NB4 (cell line): ENCODE measurements around the gene SPEG.

ENCODE experiments used
- DNase-seq: peaks from one replicate; pipeline ENCODE4 v3.0.0; 2010; ENCODE audit warnings: low read depth
- H3K4me3 ChIP-seq: one replicate; pipeline ENCODE4 v1.5.1; 2011; ENCODE audit warnings: mild to moderate bottlenecking, low read depth, low read length, moderate library complexity
- MYC ChIP-seq: IDR thresholded peaks from 2 replicates; pipeline ENCODE4 v1.6.1; 2011; ENCODE audit warnings: low read depth, low read length
- POLR2A ChIP-seq: IDR thresholded peaks from 2 replicates; pipeline ENCODE4 v1.6.1; 2011; ENCODE audit warnings: mild to moderate bottlenecking; ENCODE audit not compliant: insufficient read length; ENCODE audit errors: extremely low read depth
- TF ChIP-seq, protein P1 (sequence below): IDR thresholded peaks from one replicate; pipeline ENCODE4 v1.5.1; 2012; ENCODE audit warnings: low read depth, low read length
- TF ChIP-seq, protein P2 (sequence below): IDR thresholded peaks from 2 replicates; pipeline ENCODE4 v1.6.1; 2011; ENCODE audit warnings: low read depth, low read length

The SPEG gene

DNA sequence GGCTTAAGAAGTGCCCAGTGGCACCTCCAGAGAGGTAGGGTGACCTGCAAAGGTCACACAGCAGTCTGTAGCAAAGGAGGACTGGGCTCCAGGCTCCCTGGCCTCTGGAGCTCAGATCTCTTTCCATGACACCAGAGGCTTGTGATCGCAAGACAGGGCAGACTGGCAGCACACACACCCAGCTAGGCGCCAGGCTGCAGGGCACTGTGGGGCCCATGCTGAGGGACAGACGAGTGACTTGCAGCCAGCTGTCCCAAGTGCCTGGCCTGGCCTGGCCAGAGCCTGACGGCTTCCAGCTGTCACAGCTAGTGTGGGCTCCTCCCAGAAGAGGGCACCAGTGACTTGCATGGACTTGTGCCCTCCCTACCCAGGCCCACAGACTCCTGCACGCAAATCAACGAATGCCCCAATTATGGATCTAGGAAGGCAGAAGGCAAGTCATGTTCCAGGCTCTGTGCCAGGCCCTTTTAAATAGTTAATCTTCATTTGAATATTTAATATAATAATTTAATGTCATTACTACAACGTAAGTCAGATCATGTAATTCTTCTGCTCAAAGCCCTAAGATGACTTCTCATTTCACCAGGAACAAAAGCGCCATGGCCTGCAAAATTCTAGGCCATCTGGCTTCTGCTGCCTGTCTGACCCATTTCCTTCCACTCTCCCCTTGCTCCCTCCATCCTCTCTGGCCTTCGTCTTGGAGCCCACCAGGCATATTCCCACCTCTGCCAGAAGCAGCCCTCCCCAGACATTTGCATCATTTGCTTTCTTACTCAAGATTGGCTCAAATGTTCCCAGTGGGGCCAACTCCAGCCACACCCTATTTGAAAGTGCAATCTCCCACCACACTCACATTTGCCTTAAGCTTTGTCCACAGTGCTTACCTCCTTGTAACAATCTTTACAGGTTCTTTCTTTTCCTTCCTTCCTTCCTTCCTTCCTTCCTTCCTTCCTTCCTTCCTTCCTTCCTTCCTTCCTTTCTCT, 3.7 kb upstream of the SPEG start:
- TF ChIP-seq, protein P1, sequence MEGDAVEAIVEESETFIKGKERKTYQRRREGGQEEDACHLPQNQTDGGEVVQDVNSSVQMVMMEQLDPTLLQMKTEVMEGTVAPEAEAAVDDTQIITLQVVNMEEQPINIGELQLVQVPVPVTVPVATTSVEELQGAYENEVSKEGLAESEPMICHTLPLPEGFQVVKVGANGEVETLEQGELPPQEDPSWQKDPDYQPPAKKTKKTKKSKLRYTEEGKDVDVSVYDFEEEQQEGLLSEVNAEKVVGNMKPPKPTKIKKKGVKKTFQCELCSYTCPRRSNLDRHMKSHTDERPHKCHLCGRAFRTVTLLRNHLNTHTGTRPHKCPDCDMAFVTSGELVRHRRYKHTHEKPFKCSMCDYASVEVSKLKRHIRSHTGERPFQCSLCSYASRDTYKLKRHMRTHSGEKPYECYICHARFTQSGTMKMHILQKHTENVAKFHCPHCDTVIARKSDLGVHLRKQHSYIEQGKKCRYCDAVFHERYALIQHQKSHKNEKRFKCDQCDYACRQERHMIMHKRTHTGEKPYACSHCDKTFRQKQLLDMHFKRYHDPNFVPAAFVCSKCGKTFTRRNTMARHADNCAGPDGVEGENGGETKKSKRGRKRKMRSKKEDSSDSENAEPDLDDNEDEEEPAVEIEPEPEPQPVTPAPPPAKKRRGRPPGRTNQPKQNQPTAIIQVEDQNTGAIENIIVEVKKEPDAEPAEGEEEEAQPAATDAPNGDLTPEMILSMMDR, result no peak
- TF ChIP-seq, protein P2, sequence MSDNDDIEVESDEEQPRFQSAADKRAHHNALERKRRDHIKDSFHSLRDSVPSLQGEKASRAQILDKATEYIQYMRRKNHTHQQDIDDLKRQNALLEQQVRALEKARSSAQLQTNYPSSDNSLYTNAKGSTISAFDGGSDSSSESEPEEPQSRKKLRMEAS, result 0 out of 2 replicates have a peak, but pooled peaks have one; percentile 10
- no peak overlapping the region for H3K4me3 ChIP-seq
- DNase-seq, result peak; percentile 63

DNA sequence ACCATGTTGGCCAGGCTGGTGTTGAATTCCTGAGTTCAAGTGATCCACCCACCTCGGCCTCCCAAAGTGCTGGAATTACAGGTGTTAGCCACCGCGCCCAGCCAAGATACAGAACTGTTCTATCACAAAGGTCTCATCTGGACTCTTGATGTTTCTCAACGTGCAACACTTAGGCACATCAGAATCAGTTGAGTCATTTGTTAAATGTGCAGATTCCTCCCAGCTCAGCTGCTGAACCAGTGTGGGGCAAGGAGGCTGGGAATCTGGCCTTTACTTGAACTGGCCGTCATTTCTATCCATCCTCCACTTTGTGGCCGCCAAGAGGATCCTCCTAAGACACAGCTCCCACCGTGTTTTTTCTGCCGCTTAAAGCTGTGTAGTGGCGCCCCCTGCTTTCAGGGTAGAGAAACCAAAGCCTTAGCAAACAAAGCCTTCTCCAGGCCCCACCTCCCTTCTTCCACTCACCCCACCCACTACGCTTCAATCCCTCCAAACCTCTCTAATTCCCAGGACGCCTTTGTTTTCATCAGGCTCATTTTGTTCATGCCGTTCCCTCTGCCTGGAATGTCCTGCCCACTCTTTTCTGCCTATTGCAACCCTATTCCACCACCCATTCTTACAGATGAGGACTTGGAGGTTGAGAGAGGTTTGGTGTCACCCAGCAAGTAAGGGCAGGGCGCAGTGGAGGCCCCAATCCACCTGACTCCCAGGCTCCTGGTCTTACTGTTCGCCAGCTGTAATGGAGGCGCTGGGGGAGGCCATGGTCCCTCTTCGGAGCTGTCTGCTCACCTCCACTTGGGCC, 776 bp upstream of the SPEG start:
- peak; percentile 81 for DNase-seq
- no peak overlapping the region for H3K4me3 ChIP-seq
- TF ChIP-seq, protein P1, result peak; percentile 70
- TF ChIP-seq MYC, result no peak

DNA sequence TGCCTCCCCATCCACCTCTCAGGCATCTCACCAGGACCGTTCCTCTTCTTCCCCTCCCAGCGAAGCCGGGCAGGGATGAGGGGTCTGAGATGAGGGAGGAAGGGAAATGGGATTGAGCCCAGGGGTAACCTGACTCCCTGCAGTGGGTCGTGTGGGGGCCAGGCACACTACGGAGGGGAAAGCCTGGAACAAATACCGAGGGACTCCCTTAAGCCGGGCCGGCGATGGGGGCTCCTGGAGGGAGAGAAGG, 250 bp upstream of the SPEG start:
- TF ChIP-seq MYC (no peak), POLR2A (no peak)
- TF ChIP-seq, protein P1, result no peak
- TF ChIP-seq, protein P2, result no peak
- no peak for DNase-seq
- H3K4me3 ChIP-seq, result no peak overlapping the region

DNA sequence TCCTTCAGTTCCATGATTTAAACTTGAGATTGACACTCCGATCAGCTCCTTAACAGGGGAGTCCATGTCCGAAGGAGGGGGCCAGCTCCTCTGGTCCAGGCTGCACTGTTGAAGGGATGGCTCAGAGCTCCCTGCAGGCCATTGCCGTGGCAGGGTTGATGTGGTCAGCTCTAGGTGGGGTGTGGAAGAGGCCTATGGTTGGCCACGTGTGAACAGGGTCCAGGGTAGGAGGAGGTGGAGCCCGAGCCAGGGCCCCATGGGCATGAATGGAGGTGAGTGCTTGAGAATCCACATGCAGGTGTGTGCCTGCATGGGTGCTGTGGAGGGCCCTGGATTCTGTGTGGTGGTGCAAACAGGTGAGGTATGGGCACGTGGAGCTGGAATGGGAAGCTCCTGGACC, 1.1 kb downstream of the SPEG start:
- DNase-seq, result no peak
- H3K4me3 ChIP-seq, result no peak overlapping the region
- TF ChIP-seq, protein P1, result no peak
- TF ChIP-seq POLR2A (no peak), MYC (no peak)
- TF ChIP-seq, protein P2, result no peak

DNA sequence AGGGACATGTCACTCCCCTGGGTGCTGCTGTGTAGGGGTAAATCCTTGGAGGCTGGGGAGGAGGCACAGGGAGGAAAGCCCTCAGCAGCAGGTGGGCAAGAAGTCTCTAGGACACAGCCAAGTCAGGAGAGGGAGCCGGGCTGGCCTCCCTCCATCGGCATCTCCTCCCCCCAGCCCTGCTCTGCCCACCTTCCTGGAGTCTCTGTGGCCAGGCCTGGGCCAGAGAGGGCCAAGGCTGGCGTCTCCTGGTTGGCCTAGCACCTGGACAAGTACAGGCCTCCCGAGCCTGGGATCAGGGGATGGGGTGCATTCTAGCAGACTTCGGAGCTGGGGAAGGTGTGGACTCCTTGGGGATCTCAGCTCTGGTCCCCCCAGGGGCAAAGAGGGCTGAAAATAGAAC, 1.8 kb downstream of the SPEG start:
- H3K4me3 ChIP-seq, result no peak overlapping the region
- no peak for TF ChIP-seq POLR2A
- TF ChIP-seq, protein P1, result no peak
- TF ChIP-seq, protein P2, result no peak
- TF ChIP-seq MYC, result no peak
- no peak for DNase-seq

DNA sequence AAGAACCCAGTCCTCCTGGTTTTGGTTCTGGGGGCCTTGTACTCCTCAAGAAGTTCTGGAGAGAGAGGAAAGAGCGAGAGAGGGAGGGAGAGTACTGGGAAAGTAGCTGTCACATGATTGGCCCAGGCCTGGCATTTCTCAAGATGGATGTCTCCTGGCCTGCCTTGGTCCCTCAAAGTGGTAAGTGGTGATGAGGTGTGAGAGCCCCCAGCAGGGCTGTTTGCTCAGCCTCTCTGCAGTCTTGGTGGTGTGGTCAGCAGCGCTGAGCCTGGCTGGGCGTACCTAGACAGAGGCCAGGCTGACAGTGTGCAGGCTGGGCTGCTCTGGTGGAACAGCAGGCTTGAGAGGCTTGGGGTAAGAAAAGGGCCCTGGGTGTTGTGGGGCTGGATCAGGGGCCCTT, 2.5 kb downstream of the SPEG start:
- H3K4me3 ChIP-seq, result no peak overlapping the region
- DNase-seq, result no peak
- TF ChIP-seq, protein P2, result no peak
- no peak for TF ChIP-seq POLR2A
- TF ChIP-seq MYC, result no peak
